Activated T-helper 2 cell treated with anti-CD3 and anti-CD28 coated beads, Interferon-gamma antibody, Interleukin-2, Interleukin-4, amounts not matched to agents 10 μg/mL and 5 μg/mL and 100 μg/mL, durations not matched to agents 14 hours and 24 hours and 36 hours (primary cell): ENCODE data around the gene TP63. TPM values are rescaled to one million over a fixed set of nuclear protein-coding genes. Genes with fewer than 3 reads are reported as not detected.

Experiments
- DNase-seq: peaks from one replicate; pipeline ENCODE4 v3.0.0; 2021; ENCODE audit warnings: low spot score
- H3K27ac Mint-ChIP-seq: one replicate; pipeline ENCODE4 v1.8.0; 2021; ENCODE audit warnings: mixed read lengths
- H3K27me3 Mint-ChIP-seq: one replicate; pipeline ENCODE4 v1.8.0; 2021; ENCODE audit warnings: low read depth, mixed read lengths
- H3K36me3 Mint-ChIP-seq: one replicate; pipeline ENCODE4 v1.8.0; 2021; ENCODE audit warnings: low read depth, mixed read lengths
- H3K4me1 Mint-ChIP-seq: one replicate; pipeline ENCODE4 v1.8.0; 2021; ENCODE audit warnings: low read depth, mixed read lengths
- H3K4me3 Mint-ChIP-seq: one replicate; pipeline ENCODE4 v1.8.0; 2021; ENCODE audit warnings: low read depth, mild to moderate bottlenecking, moderate library complexity, mixed read lengths
- H3K9me3 Mint-ChIP-seq: one replicate; pipeline ENCODE4 v1.8.0; 2021; ENCODE audit warnings: mixed read lengths
- intact Hi-C: fragments of 100-400 bp; cut with micrococcal nuclease; formaldehyde crosslinking; loops from one replicate; pipeline ENCODE4 v1.15.1; 2023
- total RNA-seq: library from RNA; stranded (reverse); gene quantifications from 2 replicates; pipeline ENCODE4 v1.2.3, GENCODE V29; 2022

The TP63 gene
- total RNA-seq, 1 donor from 2014 or later, result 5.6 TPM

- intact Hi-C loops, result no loop called here
- no peak overlapping the region for H3K27ac Mint-ChIP-seq
- H3K36me3 Mint-ChIP-seq, result no peaks in the 10 kb centered on the region
- no peak overlapping the region for H3K4me3 Mint-ChIP-seq
- DNase-seq, result no peak
- H3K27me3 Mint-ChIP-seq, result no peaks in the 10 kb centered on the region
- no peaks in the 10 kb centered on the region for H3K9me3 Mint-ChIP-seq
- no peaks in the 10 kb centered on the region for H3K4me1 Mint-ChIP-seq
Measured at GRCh38 chr3:189826566-189826965, 195.4 kb downstream of the TP63 start.

GRCh38 chr3:189827108-189827507 is 195.9 kb downstream of the TP63 start:
- intact Hi-C loops, result no loop called here
- Mint-ChIP-seq H3K27me3 (no peaks in the 10 kb centered on the region), H3K27ac (no peak overlapping the region), H3K4me1 (no peaks in the 10 kb centered on the region), H3K36me3 (no peaks in the 10 kb centered on the region), H3K9me3 (no peaks in the 10 kb centered on the region), H3K4me3 (no peak overlapping the region)
- DNase-seq, result no peak

- no peak for DNase-seq
- Mint-ChIP-seq H3K27me3 (no peaks in the 10 kb centered on the region), H3K9me3 (no peaks in the 10 kb centered on the region), H3K27ac (no peak overlapping the region), H3K4me3 (no peak overlapping the region), H3K36me3 (no peaks in the 10 kb centered on the region), H3K4me1 (no peaks in the 10 kb centered on the region)
- intact Hi-C loops, result no loop called here
Measured at GRCh38 chr3:189830401-189830800, 199.2 kb downstream of the TP63 start.

GRCh38 chr3:189833266-189833665 is 202.1 kb downstream of the TP63 start:
- Mint-ChIP-seq H3K4me1 (peaks cover 1% of the 10 kb centered on the region), H3K9me3 (no peaks in the 10 kb centered on the region), H3K4me3 (no peak overlapping the region), H3K27me3 (peaks cover 2% of the 10 kb centered on the region), H3K36me3 (no peaks in the 10 kb centered on the region), H3K27ac (no peak overlapping the region)
- intact Hi-C loops, result no loop called here
- DNase-seq, result no peak

GRCh38 chr3:189833996-189834395 is 202.8 kb downstream of the TP63 start:
- Mint-ChIP-seq H3K27ac (no peak overlapping the region), H3K4me3 (no peak overlapping the region), H3K36me3 (no peaks in the 10 kb centered on the region), H3K4me1 (peaks cover 1% of the 10 kb centered on the region), H3K9me3 (no peaks in the 10 kb centered on the region), H3K27me3 (peaks cover 2% of the 10 kb centered on the region)
- DNase-seq, result no peak
- intact Hi-C loops, result no loop called here

GRCh38 chr3:189834462-189834861 is 203.3 kb downstream of the TP63 start:
- no peaks in the 10 kb centered on the region for H3K36me3 Mint-ChIP-seq
- intact Hi-C loops, result no loop called here
- no peak for DNase-seq
- H3K27ac Mint-ChIP-seq, result no peak overlapping the region
- H3K4me1 Mint-ChIP-seq, result peaks cover 3% of the 10 kb centered on the region
- no peaks in the 10 kb centered on the region for H3K9me3 Mint-ChIP-seq
- peaks cover 2% of the 10 kb centered on the region for H3K27me3 Mint-ChIP-seq
- no peak overlapping the region for H3K4me3 Mint-ChIP-seq

GRCh38 chr3:189836795-189837194 is 205.6 kb downstream of the TP63 start:
- Mint-ChIP-seq H3K27me3 (peaks cover 2% of the 10 kb centered on the region), H3K4me3 (no peak overlapping the region), H3K27ac (no peak overlapping the region), H3K36me3 (no peaks in the 10 kb centered on the region), H3K4me1 (peaks cover 18% of the 10 kb centered on the region), H3K9me3 (no peaks in the 10 kb centered on the region)
- no peak for DNase-seq
- intact Hi-C loops, result no loop called here

- Mint-ChIP-seq H3K36me3 (no peaks in the 10 kb centered on the region), H3K27me3 (peaks cover 2% of the 10 kb centered on the region), H3K27ac (no peak overlapping the region), H3K4me1 (peaks cover 24% of the 10 kb centered on the region), H3K9me3 (no peaks in the 10 kb centered on the region), H3K4me3 (no peak overlapping the region)
- DNase-seq, result no peak
- intact Hi-C loops, result no loop called here
Measured at GRCh38 chr3:189838291-189838690, 207.1 kb downstream of the TP63 start.

GRCh38 chr3:189839576-189839975 is 208.4 kb downstream of the TP63 start:
- H3K4me3 Mint-ChIP-seq, result no peak overlapping the region
- H3K4me1 Mint-ChIP-seq, result peaks cover 24% of the 10 kb centered on the region
- no peaks in the 10 kb centered on the region for H3K9me3 Mint-ChIP-seq
- H3K27ac Mint-ChIP-seq, result no peak overlapping the region
- no peak for DNase-seq
- no peaks in the 10 kb centered on the region for H3K36me3 Mint-ChIP-seq
- peaks cover 2% of the 10 kb centered on the region for H3K27me3 Mint-ChIP-seq
- intact Hi-C loops, result no loop called here

- Mint-ChIP-seq H3K4me3 (no peak overlapping the region), H3K4me1 (peaks cover 24% of the 10 kb centered on the region), H3K27me3 (peaks cover 2% of the 10 kb centered on the region), H3K9me3 (no peaks in the 10 kb centered on the region), H3K27ac (no peak overlapping the region), H3K36me3 (no peaks in the 10 kb centered on the region)
- intact Hi-C loops, result loop anchor here (10.0 kb wide), 1 partner anchor 83 kb away; no protein-coding TSS in a partner anchor
- no peak for DNase-seq
Measured at GRCh38 chr3:189841473-189842205, 210.4 kb downstream of the TP63 start.

- H3K4me3 Mint-ChIP-seq, result no peak overlapping the region
- peaks cover 2% of the 10 kb centered on the region for H3K27me3 Mint-ChIP-seq
- H3K27ac Mint-ChIP-seq, result no peak overlapping the region
- no peaks in the 10 kb centered on the region for H3K36me3 Mint-ChIP-seq
- H3K4me1 Mint-ChIP-seq, result peaks cover 24% of the 10 kb centered on the region
- H3K9me3 Mint-ChIP-seq, result no peaks in the 10 kb centered on the region
- intact Hi-C loops, result loop anchor here (10.0 kb wide), 1 partner anchor 82 kb away; no protein-coding TSS in a partner anchor
- no peak for DNase-seq
Measured at GRCh38 chr3:189842681-189843602, 211.8 kb downstream of the TP63 start.

- Mint-ChIP-seq H3K27me3 (no peaks in the 10 kb centered on the region), H3K36me3 (no peaks in the 10 kb centered on the region), H3K4me3 (no peak overlapping the region), H3K27ac (no peak overlapping the region), H3K4me1 (peaks cover 24% of the 10 kb centered on the region), H3K9me3 (no peaks in the 10 kb centered on the region)
- intact Hi-C loops, result loop anchor here (10.0 kb wide), 1 partner anchor 80 kb away; no protein-coding TSS in a partner anchor
- DNase-seq, result no peak
Measured at GRCh38 chr3:189845069-189845468, 213.9 kb downstream of the TP63 start.
